ENCODE results near the gene ABCG8. TPM values are rescaled to one million over a fixed set of nuclear protein-coding genes. Genes with fewer than 3 reads are reported as not detected.

Gene ABCG8
- total and polyA plus RNA-seq, 10 of the 15 experiments (the other 5 are each of a cell fraction or from before 2014, with no cell fraction given), result not detected

DNA sequence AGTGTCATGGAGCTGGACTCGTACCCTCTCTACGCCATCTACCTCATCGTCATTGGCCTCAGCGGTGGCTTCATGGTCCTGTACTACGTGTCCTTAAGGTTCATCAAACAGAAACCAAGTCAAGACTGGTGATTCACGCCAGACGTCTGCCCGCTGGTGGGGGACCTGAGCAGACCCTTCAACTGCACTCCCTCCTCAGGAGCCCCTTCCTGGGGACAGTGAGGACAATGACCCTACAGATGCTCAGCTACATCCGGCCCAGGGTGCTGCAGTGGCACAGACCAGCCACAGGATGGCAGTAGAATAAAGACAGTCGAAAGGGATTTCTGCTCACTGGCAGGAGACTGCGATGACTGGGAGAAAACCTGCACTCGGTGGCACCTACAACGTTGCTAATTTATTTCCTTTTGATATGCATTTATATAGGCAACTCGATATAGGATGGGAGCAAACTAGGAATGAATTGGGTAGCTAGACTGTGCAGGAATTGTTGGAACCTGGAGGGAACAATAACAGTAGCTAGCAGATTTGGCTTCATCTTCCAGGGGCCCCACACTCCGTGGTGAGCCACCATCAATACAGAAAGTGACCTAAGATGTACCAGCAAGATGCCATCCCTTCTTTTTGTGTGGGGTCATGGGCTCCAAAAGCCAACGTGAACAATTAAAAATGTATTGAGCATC, 39.2 kb downstream of the ABCG8 start (continued):
- TF ChIP-seq, protein P1, sequence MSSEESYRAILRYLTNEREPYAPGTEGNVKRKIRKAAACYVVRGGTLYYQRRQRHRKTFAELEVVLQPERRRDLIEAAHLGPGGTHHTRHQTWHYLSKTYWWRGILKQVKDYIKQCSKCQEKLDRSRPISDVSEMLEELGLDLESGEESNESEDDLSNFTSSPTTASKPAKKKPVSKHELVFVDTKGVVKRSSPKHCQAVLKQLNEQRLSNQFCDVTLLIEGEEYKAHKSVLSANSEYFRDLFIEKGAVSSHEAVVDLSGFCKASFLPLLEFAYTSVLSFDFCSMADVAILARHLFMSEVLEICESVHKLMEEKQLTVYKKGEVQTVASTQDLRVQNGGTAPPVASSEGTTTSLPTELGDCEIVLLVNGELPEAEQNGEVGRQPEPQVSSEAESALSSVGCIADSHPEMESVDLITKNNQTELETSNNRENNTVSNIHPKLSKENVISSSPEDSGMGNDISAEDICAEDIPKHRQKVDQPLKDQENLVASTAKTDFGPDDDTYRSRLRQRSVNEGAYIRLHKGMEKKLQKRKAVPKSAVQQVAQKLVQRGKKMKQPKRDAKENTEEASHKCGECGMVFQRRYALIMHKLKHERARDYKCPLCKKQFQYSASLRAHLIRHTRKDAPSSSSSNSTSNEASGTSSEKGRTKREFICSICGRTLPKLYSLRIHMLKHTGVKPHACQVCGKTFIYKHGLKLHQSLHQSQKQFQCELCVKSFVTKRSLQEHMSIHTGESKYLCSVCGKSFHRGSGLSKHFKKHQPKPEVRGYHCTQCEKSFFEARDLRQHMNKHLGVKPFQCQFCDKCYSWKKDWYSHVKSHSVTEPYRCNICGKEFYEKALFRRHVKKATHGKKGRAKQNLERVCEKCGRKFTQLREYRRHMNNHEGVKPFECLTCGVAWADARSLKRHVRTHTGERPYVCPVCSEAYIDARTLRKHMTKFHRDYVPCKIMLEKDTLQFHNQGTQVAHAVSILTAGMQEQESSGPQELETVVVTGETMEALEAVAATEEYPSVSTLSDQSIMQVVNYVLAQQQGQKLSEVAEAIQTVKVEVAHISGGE (CRISPR knock-in tag; IDR thresholded peaks at IDR 0.05), result no peak
- TF ChIP-seq POLR2A (IDR thresholded peaks at IDR 0.05; ENCODE audit: low read depth, low read length) (no peak), RAD51 (IDR thresholded peaks at IDR 0.05) (no peak), YBX1 (IDR thresholded peaks at IDR 0.05) (no peak), SMC3 (IDR thresholded peaks at IDR 0.05; ENCODE audit: borderline replicate concordance, low read length) (peak; percentile 65)

DNA sequence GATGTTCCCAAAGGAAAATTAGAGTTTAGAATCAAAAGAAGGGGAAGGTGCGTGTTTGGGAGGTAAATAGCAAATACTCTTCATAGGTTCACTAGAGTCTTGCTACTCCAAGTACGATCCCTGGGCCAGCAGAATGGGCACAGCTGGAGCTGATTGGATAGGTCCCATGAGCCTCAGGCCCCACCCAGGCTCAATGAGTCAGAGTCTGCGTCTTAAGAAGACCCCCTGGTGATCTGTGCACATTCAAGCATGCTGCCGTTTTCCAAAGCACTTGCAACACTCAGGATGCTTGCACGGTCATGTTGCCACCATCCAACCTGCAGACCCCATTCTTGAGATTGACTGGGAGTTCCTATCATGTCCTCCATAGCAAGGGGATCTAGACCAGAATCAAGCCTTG, 40.5 kb downstream of the ABCG8 start:
- Histone ChIP-seq H3K9ac (ENCODE audit: control insufficient read depth, insufficient read depth, low read length) (no peak overlapping the region), H3K79me2 (ENCODE audit: control insufficient read depth, insufficient read depth, low read length) (no peaks in the 10 kb centered on the region), H4K20me1 (ENCODE audit: control insufficient read depth, insufficient read depth) (no peaks in the 10 kb centered on the region), H3K4me1 (ENCODE audit: control insufficient read depth, insufficient read depth, low read length) (no peaks in the 10 kb centered on the region), H3K4me3 (no peak overlapping the region), H2AFZ (ENCODE audit: control insufficient read depth, low read depth, low read length) (no peak overlapping the region), H3K27me3 (replicated peaks in 1 of 2; ENCODE audit: control insufficient read depth in 2 of 2, insufficient read depth in 2 of 2, low read length in 1 of 2) (no peaks in the 10 kb centered on the region; a peak in 1 of 4 replicates), H3K9me3 (replicated peaks; ENCODE audit: control insufficient read depth, insufficient read depth, low read length) (no peaks in the 10 kb centered on the region), H3K27ac (ENCODE audit: control insufficient read depth, insufficient read depth) (no peak overlapping the region), H3K36me3 (ENCODE audit: control insufficient read depth in 2 of 2, insufficient read depth in 2 of 2, low read length in 1 of 2) (no peaks in the 10 kb centered on the region), H3K4me2 (ENCODE audit: control insufficient read depth, insufficient read depth) (no peak overlapping the region)
- SMC1A ChIA-PET (ENCODE audit: uncharacterized antibody, unreplicated experiment), result no interaction called here
- 48% methylated on average over 5 of the region's 5 CpGs for WGBS (ENCODE audit: insufficient coverage, insufficient replicate concordance, low lambda C conversion rate, missing lambda C conversion rate)
- BruUV-seq (replicated peaks), result no TSS peak
- no peak for FAIRE-seq
- CTCF ChIA-PET, result no interaction called here
- POLR2A ChIA-PET, result no interaction called here
- DNase-seq (ENCODE audit: low read depth, low spot score), result no peak
- intact Hi-C loops (cut with micrococcal nuclease; ENCODE audit: unreplicated experiment), result no loop called here
- RAD21 ChIA-PET (ENCODE audit: unreplicated experiment), result no interaction called here
- in situ Hi-C loops (cut with MboI), result no loop called here
- ATAC-seq, result no peak
- TF ChIP-seq LARP7 (IDR thresholded peaks at IDR 0.05) (no peak), DPF2 (IDR thresholded peaks at IDR 0.05) (no peak), BCL11A (IDR thresholded peaks at IDR 0.05; ENCODE audit: low read depth, low read length) (no peak), POLR2AphosphoS2 (IDR thresholded peaks at IDR 0.05; ENCODE audit: low read depth, low read length) (no peak), BACH1 (IDR thresholded peaks at IDR 0.05; ENCODE audit: borderline replicate concordance) (no peak), WRNIP1 (IDR thresholded peaks at IDR 0.05; ENCODE audit: borderline replicate concordance, low read depth, low read length) (no peak), HDGF (IDR thresholded peaks at IDR 0.05) (no peak), MEF2B (IDR thresholded peaks at IDR 0.05; ENCODE audit: partially characterized antibody, poor library complexity, severe bottlenecking) (no peak), PML (IDR thresholded peaks at IDR 0.05; ENCODE audit: low read length) (no peak)
- TF ChIP-seq, protein P2, sequence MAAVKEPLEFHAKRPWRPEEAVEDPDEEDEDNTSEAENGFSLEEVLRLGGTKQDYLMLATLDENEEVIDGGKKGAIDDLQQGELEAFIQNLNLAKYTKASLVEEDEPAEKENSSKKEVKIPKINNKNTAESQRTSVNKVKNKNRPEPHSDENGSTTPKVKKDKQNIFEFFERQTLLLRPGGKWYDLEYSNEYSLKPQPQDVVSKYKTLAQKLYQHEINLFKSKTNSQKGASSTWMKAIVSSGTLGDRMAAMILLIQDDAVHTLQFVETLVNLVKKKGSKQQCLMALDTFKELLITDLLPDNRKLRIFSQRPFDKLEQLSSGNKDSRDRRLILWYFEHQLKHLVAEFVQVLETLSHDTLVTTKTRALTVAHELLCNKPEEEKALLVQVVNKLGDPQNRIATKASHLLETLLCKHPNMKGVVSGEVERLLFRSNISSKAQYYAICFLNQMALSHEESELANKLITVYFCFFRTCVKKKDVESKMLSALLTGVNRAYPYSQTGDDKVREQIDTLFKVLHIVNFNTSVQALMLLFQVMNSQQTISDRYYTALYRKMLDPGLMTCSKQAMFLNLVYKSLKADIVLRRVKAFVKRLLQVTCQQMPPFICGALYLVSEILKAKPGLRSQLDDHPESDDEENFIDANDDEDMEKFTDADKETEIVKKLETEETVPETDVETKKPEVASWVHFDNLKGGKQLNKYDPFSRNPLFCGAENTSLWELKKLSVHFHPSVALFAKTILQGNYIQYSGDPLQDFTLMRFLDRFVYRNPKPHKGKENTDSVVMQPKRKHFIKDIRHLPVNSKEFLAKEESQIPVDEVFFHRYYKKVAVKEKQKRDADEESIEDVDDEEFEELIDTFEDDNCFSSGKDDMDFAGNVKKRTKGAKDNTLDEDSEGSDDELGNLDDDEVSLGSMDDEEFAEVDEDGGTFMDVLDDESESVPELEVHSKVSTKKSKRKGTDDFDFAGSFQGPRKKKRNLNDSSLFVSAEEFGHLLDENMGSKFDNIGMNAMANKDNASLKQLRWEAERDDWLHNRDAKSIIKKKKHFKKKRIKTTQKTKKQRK (IDR thresholded peaks at IDR 0.05; ENCODE audit: low read depth, low read length), result no peak
- TF ChIP-seq, protein P3, sequence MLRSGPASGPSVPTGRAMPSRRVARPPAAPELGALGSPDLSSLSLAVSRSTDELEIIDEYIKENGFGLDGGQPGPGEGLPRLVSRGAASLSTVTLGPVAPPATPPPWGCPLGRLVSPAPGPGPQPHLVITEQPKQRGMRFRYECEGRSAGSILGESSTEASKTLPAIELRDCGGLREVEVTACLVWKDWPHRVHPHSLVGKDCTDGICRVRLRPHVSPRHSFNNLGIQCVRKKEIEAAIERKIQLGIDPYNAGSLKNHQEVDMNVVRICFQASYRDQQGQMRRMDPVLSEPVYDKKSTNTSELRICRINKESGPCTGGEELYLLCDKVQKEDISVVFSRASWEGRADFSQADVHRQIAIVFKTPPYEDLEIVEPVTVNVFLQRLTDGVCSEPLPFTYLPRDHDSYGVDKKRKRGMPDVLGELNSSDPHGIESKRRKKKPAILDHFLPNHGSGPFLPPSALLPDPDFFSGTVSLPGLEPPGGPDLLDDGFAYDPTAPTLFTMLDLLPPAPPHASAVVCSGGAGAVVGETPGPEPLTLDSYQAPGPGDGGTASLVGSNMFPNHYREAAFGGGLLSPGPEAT (IDR thresholded peaks at IDR 0.05; ENCODE audit: low read depth), result no peak
